C4-2B (cell line): ENCODE data around the gene SMDT1.
A peak's percentile ranks its signal among the peaks of the same experiment; 100 is the strongest.

Experiments used
- H3K27ac ChIP-seq: fragments of 450-650 bp; 2 replicates; pipeline ENCODE4 v1.5.1; 2017
- ZFX ChIP-seq: fragments of 450-650 bp; IDR thresholded peaks from 2 replicates; pipeline ENCODE4 v1.6.1; 2017
- TF ChIP-seq, protein P1 (sequence below): fragments of 450-650 bp; conservative IDR thresholded peaks from 2 replicates; pipeline ENCODE4 v1.5.1; 2017; ENCODE audit warnings: mild to moderate bottlenecking

Gene SMDT1

GRCh38 chr22:42073621-42074041, 5.9 kb upstream of the SMDT1 start:
- no peak overlapping the region for H3K27ac ChIP-seq
- TF ChIP-seq, protein P1, sequence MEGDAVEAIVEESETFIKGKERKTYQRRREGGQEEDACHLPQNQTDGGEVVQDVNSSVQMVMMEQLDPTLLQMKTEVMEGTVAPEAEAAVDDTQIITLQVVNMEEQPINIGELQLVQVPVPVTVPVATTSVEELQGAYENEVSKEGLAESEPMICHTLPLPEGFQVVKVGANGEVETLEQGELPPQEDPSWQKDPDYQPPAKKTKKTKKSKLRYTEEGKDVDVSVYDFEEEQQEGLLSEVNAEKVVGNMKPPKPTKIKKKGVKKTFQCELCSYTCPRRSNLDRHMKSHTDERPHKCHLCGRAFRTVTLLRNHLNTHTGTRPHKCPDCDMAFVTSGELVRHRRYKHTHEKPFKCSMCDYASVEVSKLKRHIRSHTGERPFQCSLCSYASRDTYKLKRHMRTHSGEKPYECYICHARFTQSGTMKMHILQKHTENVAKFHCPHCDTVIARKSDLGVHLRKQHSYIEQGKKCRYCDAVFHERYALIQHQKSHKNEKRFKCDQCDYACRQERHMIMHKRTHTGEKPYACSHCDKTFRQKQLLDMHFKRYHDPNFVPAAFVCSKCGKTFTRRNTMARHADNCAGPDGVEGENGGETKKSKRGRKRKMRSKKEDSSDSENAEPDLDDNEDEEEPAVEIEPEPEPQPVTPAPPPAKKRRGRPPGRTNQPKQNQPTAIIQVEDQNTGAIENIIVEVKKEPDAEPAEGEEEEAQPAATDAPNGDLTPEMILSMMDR, result no peak
- no peak for TF ChIP-seq ZFX

DNA sequence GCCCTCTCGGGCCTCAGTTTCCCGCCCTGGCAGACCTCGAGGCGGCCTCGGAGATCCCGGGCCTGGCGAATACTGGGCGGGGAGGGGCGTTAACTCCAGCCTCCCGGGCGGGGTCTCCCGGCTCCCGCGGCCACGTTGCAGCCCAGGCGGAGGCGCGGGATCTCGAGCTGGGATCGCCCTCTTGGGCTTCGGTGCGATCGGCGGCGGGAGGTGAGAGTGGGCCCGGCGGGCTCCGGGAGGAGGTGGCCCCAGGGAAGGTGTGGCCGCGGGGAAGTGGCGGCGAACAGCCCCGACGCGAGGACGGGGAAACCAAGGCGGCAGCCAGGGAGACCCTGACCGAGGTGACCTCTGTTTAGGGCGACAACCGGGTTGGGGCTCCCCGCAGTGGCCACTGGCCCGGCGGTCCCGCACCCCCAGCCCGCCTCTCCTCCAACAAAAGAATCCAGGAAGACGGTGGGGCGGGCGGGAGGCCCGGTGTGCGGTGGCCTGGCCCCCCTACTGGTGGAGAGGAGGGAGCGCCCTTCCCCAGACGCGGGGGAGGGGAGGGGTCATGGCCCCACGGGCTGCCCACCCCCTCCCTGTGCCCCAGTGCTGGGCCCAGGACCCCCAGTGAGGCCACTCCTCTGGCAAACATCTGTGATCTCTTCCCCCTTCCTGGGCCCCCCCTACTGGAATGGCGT, 5.2 kb upstream of the SMDT1 start, which contains the start of gene PHETA2:
Gene PHETA2 (plus strand): TSS at position 117 of the 680 bp plus-strand sequence. CDS start 3,046 bp downstream, outside the sequence.
- TF ChIP-seq ZFX, result no peak
- TF ChIP-seq, protein P1, result no peak
- no peak within 1 kb of the TSS for H3K27ac ChIP-seq

GRCh38 chr22:42074846-42075676, 4.4 kb upstream of the SMDT1 start:
- no peak overlapping the region for H3K27ac ChIP-seq
- TF ChIP-seq, protein P1, result no peak
- TF ChIP-seq ZFX, result no peak

DNA sequence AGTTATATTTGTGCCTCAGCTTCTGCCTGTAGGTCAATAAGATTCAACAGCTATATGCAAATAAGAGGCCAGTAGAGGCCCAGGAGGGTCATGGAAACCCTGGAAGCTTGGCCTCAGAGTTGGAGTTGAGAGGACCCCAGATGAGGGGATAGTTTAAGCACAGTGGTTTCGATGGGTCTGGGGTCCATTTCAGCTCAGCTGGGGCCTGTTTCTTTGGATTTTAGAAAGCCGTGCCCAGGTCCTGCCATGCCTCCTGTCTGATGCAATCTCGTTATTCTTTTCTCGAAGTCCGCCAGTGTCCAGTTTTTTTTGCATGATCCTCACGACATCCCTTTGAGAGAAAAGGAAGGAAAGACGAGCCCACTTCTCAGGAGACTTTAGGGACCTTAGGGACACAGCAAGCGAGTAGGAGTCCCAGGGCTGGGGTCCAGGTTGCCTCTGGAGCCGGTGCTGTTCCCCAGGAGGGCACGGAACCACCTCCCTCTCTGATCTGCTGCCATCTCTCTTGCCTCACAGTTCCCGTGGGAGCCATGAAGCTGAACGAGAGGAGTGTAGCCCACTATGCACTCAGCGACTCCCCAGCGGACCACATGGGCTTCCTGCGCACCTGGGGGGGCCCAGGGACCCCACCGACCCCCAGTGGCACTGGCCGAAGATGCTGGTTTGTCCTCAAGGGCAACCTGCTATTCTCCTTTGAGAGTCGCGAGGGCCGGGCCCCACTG, 2.6 kb upstream of the SMDT1 start:
- no peak overlapping the region for H3K27ac ChIP-seq
- TF ChIP-seq, protein P1, result no peak
- TF ChIP-seq ZFX, result no peak

- no peak for TF ChIP-seq ZFX
- TF ChIP-seq, protein P1, result no peak
- H3K27ac ChIP-seq, result no peak overlapping the region; the same call in 1 of the 2 replicates
Observed at GRCh38 chr22:42077486-42078125, 1.9 kb upstream of the SMDT1 start.

GRCh38 chr22:42078469-42079318, 806 bp upstream of the SMDT1 start:
- H3K27ac ChIP-seq, result peak overlapping the region; percentile 93
- TF ChIP-seq, protein P1, result no peak
- TF ChIP-seq ZFX, result no peak
